CD4-positive, alpha-beta T cell treated with Interleukin-1 beta for 1 hour (primary cell): ENCODE data around the gene RBM34.
A peak's percentile ranks its signal among the peaks of the same experiment; 100 is the strongest.

Experiments used
- DNase-seq, 2 donors: peaks; one replicate each; pipeline ENCODE4 v3.0.0-alpha.2; 2020 to 2022

Gene RBM34

GRCh38 chr1:235152235-235152634 lies 8.8 kb downstream of the RBM34 start:
- no peak for DNase-seq

- no peak for DNase-seq
These were observed 10.0 kb downstream of the RBM34 start for GRCh38 chr1:235151033-235151432.

- no peak for DNase-seq
These were observed 11.2 kb downstream of the RBM34 start for GRCh38 chr1:235149824-235150223.

- no peak for DNase-seq
These were observed 13.8 kb downstream of the RBM34 start for GRCh38 chr1:235147269-235147668.

GRCh38 chr1:235145639-235146038 lies 15.4 kb downstream of the RBM34 start:
- no peak for DNase-seq

- no peak for DNase-seq
These were observed 18.1 kb downstream of the RBM34 start for GRCh38 chr1:235142991-235143390.

GRCh38 chr1:235139315-235139714 lies 21.7 kb downstream of the RBM34 start:
- DNase-seq: no peak

GRCh38 chr1:235138821-235139220 lies 22.2 kb downstream of the RBM34 start:
- DNase-seq: no peak

GRCh38 chr1:235136111-235136510 lies 24.9 kb downstream of the RBM34 start:
- DNase-seq: no peak

- DNase-seq: no peak
These were observed 26.9 kb downstream of the RBM34 start for GRCh38 chr1:235134171-235134570.

- no peak for DNase-seq
These were observed 28.0 kb downstream of the RBM34 start for GRCh38 chr1:235133086-235133485.

GRCh38 chr1:235131961-235132360 lies 29.1 kb downstream of the RBM34 start:
- no peak for DNase-seq

GRCh38 chr1:235130766-235131270 lies 30.2 kb downstream of the RBM34 start:
- no peak for DNase-seq

GRCh38 chr1:235129774-235130570 lies 31.1 kb downstream of the RBM34 start:
- no peak for DNase-seq

GRCh38 chr1:235128456-235129328 lies 32.4 kb downstream of the RBM34 start, which contains the start of gene TOMM20:
Gene TOMM20 (minus strand): TSS chr1:235128837. CDS start chr1:235128715, 122 bp downstream.
- peak; percentile 97 to 98 for DNase-seq

GRCh38 chr1:235127732-235128455 lies 33.2 kb downstream of the RBM34 start:
- peak in 1 of 2 donors; percentile 36 for DNase-seq

- DNase-seq: no peak
These were observed 33.8 kb downstream of the RBM34 start for GRCh38 chr1:235127203-235127602.

- DNase-seq: no peak
These were observed 36.4 kb downstream of the RBM34 start for GRCh38 chr1:235124665-235125064.

- DNase-seq: no peak
These were observed 36.9 kb downstream of the RBM34 start for GRCh38 chr1:235124111-235124510.

- no peak for DNase-seq
These were observed 38.7 kb downstream of the RBM34 start for GRCh38 chr1:235122348-235122747.

GRCh38 chr1:235113183-235113917 lies 47.7 kb downstream of the RBM34 start:
- no peak for DNase-seq
